ENCODE results near the gene KRT13.

KRT13 gene

GRCh38 chr17:41499714-41500113, 5.7 kb downstream of the KRT13 start:
- peaks cover 10% of the 10 kb centered on the region for H3K4me1 Mint-ChIP-seq (ENCODE audit: low read depth)
- H3K4me3 Mint-ChIP-seq = no peak overlapping the region
- no peaks in the 10 kb centered on the region for H3K36me3 Mint-ChIP-seq
- H3K9me3 Mint-ChIP-seq (ENCODE audit: low read depth) = no peaks in the 10 kb centered on the region
- H3K27me3 Mint-ChIP-seq = no peaks in the 10 kb centered on the region
- no peak overlapping the region for H3K27ac Mint-ChIP-seq

- no peak overlapping the region for H3K4me3 Mint-ChIP-seq
- no peak overlapping the region for H3K27ac Mint-ChIP-seq
- H3K9me3 Mint-ChIP-seq (ENCODE audit: low read depth) = no peaks in the 10 kb centered on the region
- H3K4me1 Mint-ChIP-seq (ENCODE audit: low read depth) = peaks cover 10% of the 10 kb centered on the region
- no peaks in the 10 kb centered on the region for H3K27me3 Mint-ChIP-seq
- H3K36me3 Mint-ChIP-seq = no peaks in the 10 kb centered on the region
These were observed 7.1 kb downstream of the KRT13 start for GRCh38 chr17:41498276-41498675.

- no peaks in the 10 kb centered on the region for H3K27me3 Mint-ChIP-seq
- peaks cover 14% of the 10 kb centered on the region for H3K4me1 Mint-ChIP-seq (ENCODE audit: low read depth)
- H3K4me3 Mint-ChIP-seq = no peak overlapping the region
- H3K36me3 Mint-ChIP-seq = no peaks in the 10 kb centered on the region
- no peaks in the 10 kb centered on the region for H3K9me3 Mint-ChIP-seq (ENCODE audit: low read depth)
- no peak overlapping the region for H3K27ac Mint-ChIP-seq
These were observed 8.5 kb downstream of the KRT13 start for GRCh38 chr17:41496803-41497484.

GRCh38 chr17:41494524-41494923, 10.9 kb downstream of the KRT13 start:
- Mint-ChIP-seq H3K4me1 (ENCODE audit: low read depth) (peaks cover 21% of the 10 kb centered on the region), H3K4me3 (no peak overlapping the region), H3K36me3 (no peaks in the 10 kb centered on the region), H3K9me3 (ENCODE audit: low read depth) (no peaks in the 10 kb centered on the region), H3K27ac (no peak overlapping the region), H3K27me3 (no peaks in the 10 kb centered on the region)

GRCh38 chr17:41492771-41493170, 12.6 kb downstream of the KRT13 start:
- H3K27ac Mint-ChIP-seq = no peak overlapping the region
- peaks cover 16% of the 10 kb centered on the region for H3K4me1 Mint-ChIP-seq (ENCODE audit: low read depth)
- no peaks in the 10 kb centered on the region for H3K27me3 Mint-ChIP-seq
- H3K4me3 Mint-ChIP-seq = no peak overlapping the region
- no peaks in the 10 kb centered on the region for H3K9me3 Mint-ChIP-seq (ENCODE audit: low read depth)
- H3K36me3 Mint-ChIP-seq = no peaks in the 10 kb centered on the region

GRCh38 chr17:41492351-41492750, 13.1 kb downstream of the KRT13 start:
- no peak overlapping the region for H3K27ac Mint-ChIP-seq
- no peak overlapping the region for H3K4me3 Mint-ChIP-seq
- H3K36me3 Mint-ChIP-seq = no peaks in the 10 kb centered on the region
- H3K9me3 Mint-ChIP-seq (ENCODE audit: low read depth) = no peaks in the 10 kb centered on the region
- no peaks in the 10 kb centered on the region for H3K27me3 Mint-ChIP-seq
- H3K4me1 Mint-ChIP-seq (ENCODE audit: low read depth) = peaks cover 16% of the 10 kb centered on the region

- no peaks in the 10 kb centered on the region for H3K9me3 Mint-ChIP-seq (ENCODE audit: low read depth)
- H3K36me3 Mint-ChIP-seq = no peaks in the 10 kb centered on the region
- no peak overlapping the region for H3K27ac Mint-ChIP-seq
- peaks cover 10% of the 10 kb centered on the region for H3K4me1 Mint-ChIP-seq (ENCODE audit: low read depth)
- no peak overlapping the region for H3K4me3 Mint-ChIP-seq
- H3K27me3 Mint-ChIP-seq = no peaks in the 10 kb centered on the region
These were observed 13.9 kb downstream of the KRT13 start for GRCh38 chr17:41491476-41491875.

- peaks cover 2% of the 10 kb centered on the region for H3K27me3 Mint-ChIP-seq
- H3K27ac Mint-ChIP-seq = no peak overlapping the region
- H3K4me3 Mint-ChIP-seq = no peak overlapping the region
- no peaks in the 10 kb centered on the region for H3K9me3 Mint-ChIP-seq (ENCODE audit: low read depth)
- H3K4me1 Mint-ChIP-seq (ENCODE audit: low read depth) = peaks cover 10% of the 10 kb centered on the region
- no peaks in the 10 kb centered on the region for H3K36me3 Mint-ChIP-seq
These were observed 15.1 kb downstream of the KRT13 start for GRCh38 chr17:41490000-41490990.

- Mint-ChIP-seq H3K4me3 (no peak within 1 kb of the TSS), H3K9me3 (ENCODE audit: low read depth) (no peaks in the 10 kb centered on the region), H3K27ac (no peak within 1 kb of the TSS), H3K36me3 (no peaks in the 10 kb centered on the region), H3K4me1 (ENCODE audit: low read depth) (peaks cover 10% of the 10 kb centered on the region), H3K27me3 (peaks cover 2% of the 10 kb centered on the region)
These were observed 15.9 kb downstream of the KRT13 start, which contains the start of gene KRT36 for GRCh38 chr17:41489531-41489930. KRT36 (minus strand) TSS chr17:41489910; CDS start chr17:41489864, 46 bp downstream.

- no peak overlapping the region for H3K27ac Mint-ChIP-seq
- H3K27me3 Mint-ChIP-seq = peaks cover 2% of the 10 kb centered on the region
- H3K9me3 Mint-ChIP-seq (ENCODE audit: low read depth) = no peaks in the 10 kb centered on the region
- H3K36me3 Mint-ChIP-seq = no peaks in the 10 kb centered on the region
- H3K4me3 Mint-ChIP-seq = no peak overlapping the region
- H3K4me1 Mint-ChIP-seq (ENCODE audit: low read depth) = peaks cover 7% of the 10 kb centered on the region
These were observed 18.4 kb downstream of the KRT13 start for GRCh38 chr17:41486809-41487530.

GRCh38 chr17:41486316-41486715, 19.1 kb downstream of the KRT13 start:
- no peaks in the 10 kb centered on the region for H3K36me3 Mint-ChIP-seq
- no peak overlapping the region for H3K27ac Mint-ChIP-seq
- H3K4me3 Mint-ChIP-seq = no peak overlapping the region
- H3K27me3 Mint-ChIP-seq = peaks cover 2% of the 10 kb centered on the region
- H3K9me3 Mint-ChIP-seq (ENCODE audit: low read depth) = no peaks in the 10 kb centered on the region
- H3K4me1 Mint-ChIP-seq (ENCODE audit: low read depth) = peaks cover 7% of the 10 kb centered on the region

- Mint-ChIP-seq H3K4me1 (ENCODE audit: low read depth) (peaks cover 3% of the 10 kb centered on the region), H3K27me3 (peaks cover 2% of the 10 kb centered on the region), H3K27ac (no peak overlapping the region), H3K9me3 (ENCODE audit: low read depth) (no peaks in the 10 kb centered on the region), H3K36me3 (no peaks in the 10 kb centered on the region), H3K4me3 (no peak overlapping the region)
These were observed 20.2 kb downstream of the KRT13 start for GRCh38 chr17:41484920-41485904.

- Mint-ChIP-seq H3K27me3 (peaks cover 2% of the 10 kb centered on the region), H3K4me1 (ENCODE audit: low read depth) (no peaks in the 10 kb centered on the region), H3K9me3 (ENCODE audit: low read depth) (no peaks in the 10 kb centered on the region), H3K36me3 (no peaks in the 10 kb centered on the region), H3K27ac (no peak overlapping the region), H3K4me3 (no peak overlapping the region)
These were observed 21.2 kb downstream of the KRT13 start for GRCh38 chr17:41483991-41484826.
